B cell (primary cell): ENCODE results near the gene EIF1AX. TPM values are rescaled to one million over a fixed set of nuclear protein-coding genes. Genes with fewer than 3 reads are reported as not detected.

Experiments used
- ATAC-seq: fragments of 200-7000 bp; cut with Tn5 transposase; one replicate; pipeline ENCODE4 v1.10.0; 2021; ENCODE audit warnings: low read depth, mild to moderate bottlenecking, moderate number of reproducible peaks, moderate library complexity
- CTCF ChIA-PET: fragments of 350-600 bp; sonication (Branson Sonifier 250); formaldehyde crosslinking; loops from one replicate; lab custom pipeline; 2021; ENCODE audit warnings: antibody characterized with exemption, inconsistent platforms; lab: Charles Lee
- POLR2A ChIA-PET: fragments of 350-600 bp; sonication (Branson Sonifier 250); formaldehyde crosslinking; loops from one replicate; lab custom pipeline; 2021; ENCODE audit warnings: antibody characterized with exemption; lab: Charles Lee
- DNase-seq: peaks from one replicate; pipeline ENCODE4 v3.0.0; 2013
- H2AFZ ChIP-seq: 2 replicates; pipeline ENCODE4 v1.6.1; 2012; ENCODE audit warnings: mild to moderate bottlenecking, low read depth, low read length; ENCODE audit not compliant: insufficient read depth, poor library complexity, severe bottlenecking
- H3K27ac ChIP-seq, 2 donors: 1 replicate in 1 of 2; 2 replicates in 1 of 2; pipeline ENCODE4 v1.5.1; 2012 to 2013; ENCODE audit warnings: low read length in 2 of 2, mild to moderate bottlenecking in 2 of 2, moderate library complexity in 1 of 2
- H3K27me3 ChIP-seq, 4 experiments: fragments of 200-600 bp in 1 of 4; sonication (generic) in 1 of 4; replicated peaks in 1 of 4; 1 replicate in 2 of 4; 2 replicates in 2 of 4; pipeline versions ENCODE4 v1.6.1 to v1.7.0; 2013 to 2016; ENCODE audit warnings: low read length in 3 of 4, mild to moderate bottlenecking in 2 of 4, mixed read lengths in 1 of 4, moderate library complexity in 1 of 4; ENCODE audit not compliant: insufficient read depth in 4 of 4, control insufficient read depth in 3 of 4; ENCODE audit errors: control extremely low read depth in 1 of 4
- H3K36me3 ChIP-seq, 2 experiments: replicated peaks in 1 of 2; 1 replicate in 1 of 2; 2 replicates in 1 of 2; pipeline versions ENCODE4 v1.6.1 to v1.7.1; 2013; ENCODE audit warnings: low read length in 1 of 2; ENCODE audit not compliant: insufficient read depth in 2 of 2, control insufficient read depth in 1 of 2; ENCODE audit errors: control extremely low read depth in 1 of 2, extremely low read depth in 1 of 2
- H3K4me1 ChIP-seq, 2 donors: fragments of 200-600 bp in 1 of 2; sonication (generic) in 1 of 2; 1 replicate in 1 of 2; 2 replicates in 1 of 2; pipeline versions ENCODE4 v1.5.1 to v1.6.1; 2013 to 2017; ENCODE audit warnings: low read length in 2 of 2; ENCODE audit not compliant: control insufficient read depth in 2 of 2, insufficient read depth in 2 of 2
- H3K4me2 ChIP-seq: replicated peaks from 2 replicates; pipeline ENCODE3; 2012; ENCODE audit warnings: mild to moderate bottlenecking, low read depth, low read length; ENCODE audit not compliant: poor library complexity, severe bottlenecking
- H3K4me3 ChIP-seq, 5 experiments: fragments of 200-600 bp in 1 of 5; sonication (generic) in 1 of 5; 1 replicate in 3 of 5; 2 replicates in 2 of 5; pipeline versions ENCODE4 v1.5.1 to v1.7.0; 2011 to 2016; ENCODE audit warnings: low read length in 4 of 5, mild to moderate bottlenecking in 4 of 5, low read depth in 2 of 5, control low read depth in 1 of 5, moderate library complexity in 1 of 5; ENCODE audit not compliant: insufficient read depth in 1 of 5; ENCODE audit errors: control extremely low read depth in 1 of 5, extremely low read depth in 1 of 5
- H3K79me2 ChIP-seq: fragments of 200-600 bp; sonication (generic); one replicate; pipeline ENCODE4 v1.6.0; 2016; ENCODE audit warnings: low read length; ENCODE audit not compliant: control insufficient read depth, insufficient read depth
- H3K9ac ChIP-seq: fragments of 200-600 bp; sonication (generic); 2 replicates; pipeline ENCODE4 v1.6.1; 2017; ENCODE audit warnings: mild to moderate bottlenecking, low read length, moderate library complexity
- H3K9me3 ChIP-seq, 3 donors: one replicate each; pipeline versions ENCODE4 v1.6.1 to v1.7.1; 2013; ENCODE audit warnings: low read length in 2 of 3; ENCODE audit not compliant: control insufficient read depth in 2 of 3, insufficient read depth in 1 of 3; ENCODE audit errors: control extremely low read depth in 1 of 3
- H4K20me1 ChIP-seq: 2 replicates; pipeline ENCODE4 v1.6.0; 2012; ENCODE audit warnings: mild to moderate bottlenecking, low read length; ENCODE audit not compliant: insufficient read depth, control insufficient read depth, poor library complexity, severe bottlenecking
- H3K27ac Mint-ChIP-seq: one replicate; pipeline ENCODE4 v1.8.0; 2021; ENCODE audit warnings: mixed read lengths
- H3K27me3 Mint-ChIP-seq: one replicate; pipeline ENCODE4 v1.8.0; 2021; ENCODE audit warnings: mixed read lengths
- H3K4me1 Mint-ChIP-seq: one replicate; pipeline ENCODE4 v1.8.0; 2021; ENCODE audit warnings: mixed read lengths
- H3K4me3 Mint-ChIP-seq: one replicate; pipeline ENCODE4 v1.8.0; 2021; ENCODE audit warnings: mixed read lengths
- H3K9me3 Mint-ChIP-seq: one replicate; pipeline ENCODE4 v1.8.0; 2022; ENCODE audit warnings: mixed read lengths; ENCODE audit not compliant: insufficient read depth
- EZH2 ChIP-seq: IDR thresholded peaks from 2 replicates; pipeline ENCODE4 v1.6.1; 2012; ENCODE audit warnings: borderline replicate concordance, low read depth, mild to moderate bottlenecking, moderate library complexity, low read length; ENCODE audit not compliant: insufficient read depth, poor library complexity, severe bottlenecking
- WGBS: methylation state at CpG from one replicate; pipeline ENCODE4 v1.1.5; 2013; ENCODE audit warnings: missing lambda C conversion rate; ENCODE audit not compliant: insufficient coverage; 5-methylcytosine and 5-hydroxymethylcytosine counted together
- intact Hi-C: fragments of 100-400 bp; cut with micrococcal nuclease; formaldehyde crosslinking; loops from one replicate; pipeline ENCODE4 v1.10.0; 2022
- polyA plus RNA-seq: library from polyadenylated mRNA; depleted of rRNA; stranded (reverse); fragments of >200 nt; gene quantifications from 2 replicates; pipeline ENCODE4 v1.2.3, GENCODE V29; 2012
- total RNA-seq, 2 donors: library from RNA; stranded (reverse); fragments of 120-200 nt in 1 of 2; gene quantifications; 1 replicate in 1 of 2; 2 replicates in 1 of 2; pipeline versions ENCODE4 v1.2.3 to v1.2.4, GENCODE V29; 2013 to 2022
- TF ChIP-seq, protein P1 (sequence below): fragments of 200-600 bp; IDR thresholded peaks from one replicate; pipeline ENCODE4 v1.8.0; 2022; ENCODE audit warnings: antibody characterized with exemption, mild to moderate bottlenecking

The EIF1AX gene
- total and polyA plus RNA-seq, 2 donors (not counting 1 experiment from before 2014, with no cell fraction given), result 15.6 to 39.3 TPM

DNA sequence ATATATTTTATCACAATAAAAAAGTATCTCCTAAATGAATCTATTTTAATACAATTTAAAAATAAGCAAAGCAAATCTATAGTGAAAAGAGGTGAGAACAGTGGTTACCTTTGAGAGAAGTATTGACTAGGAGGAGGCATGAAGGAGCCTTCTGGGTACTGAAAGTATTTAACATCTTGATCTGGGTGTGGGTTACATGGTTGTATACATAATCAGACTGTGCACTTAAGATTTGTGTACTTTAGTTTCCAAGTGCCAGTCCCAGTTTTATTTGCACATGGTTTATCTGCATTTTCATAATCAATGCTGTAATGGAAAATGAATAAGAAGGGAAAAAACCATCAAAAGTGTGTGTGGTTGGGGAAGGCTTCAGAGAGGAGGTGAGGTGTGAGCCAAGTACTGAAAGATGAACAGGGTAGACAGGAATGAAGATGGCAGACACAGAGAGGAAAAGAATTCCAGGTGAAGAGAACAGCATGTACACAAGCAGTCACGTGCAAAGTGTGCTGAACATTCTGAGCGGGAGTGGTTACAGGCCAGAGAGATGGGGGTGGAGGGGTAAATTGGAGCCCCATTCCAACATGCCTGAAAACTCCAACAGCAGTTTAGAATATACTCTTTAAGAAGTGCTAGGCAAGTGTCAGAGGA lies 39.6 kb downstream of the EIF1AX start:
- Histone ChIP-seq H3K4me3 (no peak overlapping the region), H3K36me3 (no peaks in the 10 kb centered on the region), H3K9me3 (no peaks in the 10 kb centered on the region), H3K4me2 (no peak overlapping the region), H3K4me1 (no peaks in the 10 kb centered on the region), H3K27ac (no peak overlapping the region), H3K27me3 (no peaks in the 10 kb centered on the region), H3K79me2 (no peaks in the 10 kb centered on the region), H4K20me1 (no peaks in the 10 kb centered on the region), H2AFZ (no peak overlapping the region), H3K9ac (no peak overlapping the region)
- no peaks in the 10 kb centered on the region for H3K27me3 Mint-ChIP-seq
- TF ChIP-seq, protein P1, sequence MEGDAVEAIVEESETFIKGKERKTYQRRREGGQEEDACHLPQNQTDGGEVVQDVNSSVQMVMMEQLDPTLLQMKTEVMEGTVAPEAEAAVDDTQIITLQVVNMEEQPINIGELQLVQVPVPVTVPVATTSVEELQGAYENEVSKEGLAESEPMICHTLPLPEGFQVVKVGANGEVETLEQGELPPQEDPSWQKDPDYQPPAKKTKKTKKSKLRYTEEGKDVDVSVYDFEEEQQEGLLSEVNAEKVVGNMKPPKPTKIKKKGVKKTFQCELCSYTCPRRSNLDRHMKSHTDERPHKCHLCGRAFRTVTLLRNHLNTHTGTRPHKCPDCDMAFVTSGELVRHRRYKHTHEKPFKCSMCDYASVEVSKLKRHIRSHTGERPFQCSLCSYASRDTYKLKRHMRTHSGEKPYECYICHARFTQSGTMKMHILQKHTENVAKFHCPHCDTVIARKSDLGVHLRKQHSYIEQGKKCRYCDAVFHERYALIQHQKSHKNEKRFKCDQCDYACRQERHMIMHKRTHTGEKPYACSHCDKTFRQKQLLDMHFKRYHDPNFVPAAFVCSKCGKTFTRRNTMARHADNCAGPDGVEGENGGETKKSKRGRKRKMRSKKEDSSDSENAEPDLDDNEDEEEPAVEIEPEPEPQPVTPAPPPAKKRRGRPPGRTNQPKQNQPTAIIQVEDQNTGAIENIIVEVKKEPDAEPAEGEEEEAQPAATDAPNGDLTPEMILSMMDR, result no peak
- TF ChIP-seq EZH2, result no peak
- WGBS, result 80% methylated on average over 1 of the region's 2 CpGs
- CTCF ChIA-PET, result no interaction called here
- DNase-seq (no peak), ATAC-seq (no peak)
- no peaks in the 10 kb centered on the region for H3K4me1 Mint-ChIP-seq
- H3K27ac Mint-ChIP-seq, result no peak overlapping the region
- intact Hi-C loops, result no loop called here
- POLR2A ChIA-PET, result no interaction called here
- H3K9me3 Mint-ChIP-seq, result no peaks in the 10 kb centered on the region
- H3K4me3 Mint-ChIP-seq, result no peak overlapping the region

DNA sequence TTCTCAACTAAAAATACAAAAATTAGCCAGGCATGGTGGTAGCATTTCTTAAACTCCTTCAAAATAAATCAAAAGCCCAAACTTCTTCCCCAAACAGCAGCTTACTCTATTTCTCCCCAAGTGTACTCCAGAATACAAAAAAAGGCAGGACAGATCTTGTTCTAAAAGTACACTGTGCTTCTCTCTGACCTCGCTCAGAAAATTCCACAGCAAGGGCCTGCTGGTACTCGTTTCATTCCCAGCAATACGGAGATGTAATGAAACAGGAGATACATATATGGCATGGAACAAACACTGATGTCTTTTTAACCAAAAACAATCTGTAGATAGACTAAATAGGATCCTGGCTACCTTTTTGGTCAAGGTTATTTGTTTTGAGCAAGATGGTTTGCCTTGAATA lies 50.1 kb downstream of the EIF1AX start:
- Histone ChIP-seq H4K20me1 (no peaks in the 10 kb centered on the region), H3K9me3 (no peaks in the 10 kb centered on the region), H3K4me2 (no peak overlapping the region), H3K27ac (no peak overlapping the region), H3K4me3 (no peak overlapping the region), H3K9ac (no peak overlapping the region), H2AFZ (no peak overlapping the region), H3K4me1 (no peaks in the 10 kb centered on the region), H3K27me3 (no peaks in the 10 kb centered on the region), H3K79me2 (no peaks in the 10 kb centered on the region), H3K36me3 (no peaks in the 10 kb centered on the region)
- no peak for TF ChIP-seq EZH2
- TF ChIP-seq, protein P1, result no peak
- ChIA-PET POLR2A (no interaction called here), CTCF (no interaction called here)
- no peak for DNase-seq
- Mint-ChIP-seq H3K27ac (no peak overlapping the region), H3K4me3 (no peak overlapping the region), H3K9me3 (no peaks in the 10 kb centered on the region), H3K4me1 (no peaks in the 10 kb centered on the region), H3K27me3 (peaks cover 3% of the 10 kb centered on the region)
- WGBS, result no CpG with 5 or more reads among the region's 3 CpGs
- ATAC-seq, result no peak
- intact Hi-C loops, result no loop called here
